Measurements from ENCODE around the gene VAPA.

- TF ChIP-seq CTCF (IDR thresholded peaks at IDR 0.05), result no peak
- TF ChIP-seq POLR2AphosphoS5 (IDR thresholded peaks at IDR 0.05; ENCODE audit: insufficient read depth in 1 of 2, low read depth in 1 of 2), result no peak
- no peak for TF ChIP-seq POLR2A (IDR thresholded peaks at IDR 0.05)
These were observed 89.5 kb downstream of the VAPA start for GRCh38 chr18:10003281-10003680.

Measured in vagina (tissue), 2 donors.